NCI-H526 treated with DMSO at 0.1 percent for 48 hours (cell line): Measurements from ENCODE around the gene NAP1L4.

Experiments used
- DNase-seq: peaks from one replicate; lab custom pipeline; 2025; lab: John Stamatoyannopoulos, UW

Gene NAP1L4

DNA sequence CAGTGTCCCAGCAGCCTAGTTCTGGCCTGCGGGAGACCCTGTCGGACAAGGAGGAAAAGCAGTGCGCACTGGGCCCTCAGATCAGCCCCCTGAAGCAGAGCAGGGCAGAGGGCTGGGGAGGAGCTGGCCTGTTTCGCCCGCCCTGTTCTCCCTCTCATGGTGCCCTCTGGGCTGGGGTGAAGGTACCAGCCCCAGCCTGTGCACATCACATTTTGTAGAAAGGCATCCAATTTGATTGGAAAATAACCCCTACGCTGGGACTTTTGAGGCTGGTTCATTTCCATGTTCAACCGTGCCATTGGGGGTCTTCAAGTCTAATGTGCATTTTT, 832 bp upstream of the NAP1L4 start:
- DNase-seq: no peak

DNA sequence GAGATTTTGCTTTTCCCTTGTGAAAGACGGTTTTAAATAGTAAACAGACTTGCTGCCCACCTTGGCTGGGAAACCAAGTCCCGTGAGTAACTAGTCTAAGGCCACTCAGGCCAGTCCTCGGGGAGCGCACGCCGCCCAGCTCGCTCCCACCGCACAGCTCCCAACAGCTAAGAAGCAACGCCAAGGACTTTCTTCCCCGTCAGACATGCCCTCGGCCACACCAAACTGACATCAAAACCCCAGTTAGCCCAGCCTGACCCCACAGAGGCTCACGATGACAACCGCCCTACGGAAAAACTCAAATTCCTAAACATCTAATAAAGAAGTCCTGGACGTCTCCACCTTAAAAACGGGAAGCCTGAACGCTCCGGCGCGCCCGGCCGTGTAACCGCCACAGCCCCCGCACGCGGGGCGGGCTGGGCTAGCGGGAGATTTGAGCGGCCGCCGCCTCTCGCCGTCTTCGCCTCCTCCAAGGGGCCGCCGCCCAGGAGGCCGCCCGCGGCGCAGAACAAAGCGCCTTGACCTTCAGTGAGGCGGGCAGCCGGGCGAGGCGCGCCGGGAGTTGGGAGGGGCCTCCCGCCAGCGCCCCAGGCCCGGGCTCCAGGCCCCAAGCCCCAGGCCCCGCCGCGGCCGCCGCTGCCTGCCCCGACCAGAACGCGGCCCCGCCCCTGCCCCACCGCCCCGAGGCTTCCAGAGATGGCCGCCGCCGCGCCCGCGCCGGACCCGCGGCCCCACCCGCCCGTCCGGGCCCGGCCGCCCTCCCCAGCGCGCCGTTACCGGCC, 486 bp downstream of the NAP1L4 start:
- no peak for DNase-seq

DNA sequence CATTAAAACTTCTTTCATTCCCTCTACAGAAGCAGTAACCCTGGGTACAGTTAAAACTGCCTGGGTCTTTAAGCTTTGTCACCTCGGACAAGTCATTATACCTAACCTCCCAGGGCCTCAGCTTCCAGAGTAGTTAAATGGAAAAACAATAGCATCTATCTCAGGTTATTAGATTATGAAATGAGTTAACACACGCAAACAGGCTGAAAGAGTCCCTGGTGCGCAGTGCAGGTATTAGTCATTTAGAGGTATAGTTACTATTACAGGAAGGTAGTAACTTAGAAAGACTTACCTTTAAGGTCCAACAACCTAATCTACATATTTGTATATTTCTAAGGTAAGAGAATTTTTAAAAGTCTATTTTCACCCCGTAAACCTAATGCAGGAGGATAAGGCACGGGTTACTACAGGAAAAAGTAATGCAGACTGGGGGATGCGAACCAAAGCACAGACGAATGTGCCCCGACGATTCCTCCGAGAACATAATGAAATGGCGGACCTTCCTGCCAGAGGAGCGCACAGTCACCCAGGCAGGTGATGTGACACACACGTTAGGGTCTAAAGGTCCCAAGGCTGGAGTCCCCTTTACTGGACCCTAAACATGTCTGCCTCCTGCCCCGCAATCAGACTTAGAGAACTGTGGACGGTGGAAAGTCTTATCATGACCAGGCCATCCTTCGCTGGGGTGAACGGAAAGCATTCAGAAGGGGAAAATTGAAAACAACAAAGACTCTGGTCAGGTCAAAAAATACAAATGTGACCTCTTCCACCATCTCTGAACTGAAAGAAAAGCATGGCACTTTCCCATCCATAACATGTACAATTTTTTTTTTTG, 1.3 kb downstream of the NAP1L4 start:
- peak; percentile 41 for DNase-seq

DNA sequence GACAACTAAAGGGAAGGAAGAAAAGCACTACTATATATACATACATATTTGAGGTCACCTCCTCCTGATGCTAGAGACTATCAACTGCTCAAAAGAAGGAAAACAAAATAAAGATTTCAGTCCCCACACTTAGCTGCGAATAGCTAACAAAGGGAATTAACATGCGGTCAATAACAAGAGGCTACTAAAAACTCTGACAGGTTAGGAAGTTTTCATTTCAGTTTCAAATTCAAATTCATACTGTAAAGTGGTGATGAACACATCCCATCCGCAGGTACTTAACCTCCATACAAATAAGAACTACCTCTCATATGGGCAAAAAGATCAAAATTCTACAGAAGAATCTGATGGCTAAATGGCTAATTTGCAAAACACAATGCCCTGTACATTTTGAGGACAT, 2.6 kb downstream of the NAP1L4 start:
- DNase-seq: no peak

DNA sequence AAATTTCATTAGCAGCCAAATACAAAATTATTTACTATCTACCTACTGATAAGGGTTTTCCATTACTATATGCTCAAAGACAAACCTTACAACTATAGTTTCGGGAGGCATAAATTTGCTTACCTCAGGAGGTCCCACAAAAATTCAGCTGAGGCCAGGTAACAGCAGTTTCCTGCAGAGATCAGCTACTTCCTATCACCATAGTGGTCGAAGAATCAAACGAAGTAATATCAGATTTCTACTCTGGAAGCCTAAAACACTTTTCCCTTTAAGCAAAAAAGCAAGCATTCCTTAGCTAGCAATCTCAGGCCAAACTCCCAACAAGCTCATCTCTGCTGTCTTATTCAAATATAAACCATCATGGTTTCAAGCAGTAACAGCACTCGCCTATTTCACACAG, 3.1 kb downstream of the NAP1L4 start:
- peak; percentile 26 for DNase-seq

DNA sequence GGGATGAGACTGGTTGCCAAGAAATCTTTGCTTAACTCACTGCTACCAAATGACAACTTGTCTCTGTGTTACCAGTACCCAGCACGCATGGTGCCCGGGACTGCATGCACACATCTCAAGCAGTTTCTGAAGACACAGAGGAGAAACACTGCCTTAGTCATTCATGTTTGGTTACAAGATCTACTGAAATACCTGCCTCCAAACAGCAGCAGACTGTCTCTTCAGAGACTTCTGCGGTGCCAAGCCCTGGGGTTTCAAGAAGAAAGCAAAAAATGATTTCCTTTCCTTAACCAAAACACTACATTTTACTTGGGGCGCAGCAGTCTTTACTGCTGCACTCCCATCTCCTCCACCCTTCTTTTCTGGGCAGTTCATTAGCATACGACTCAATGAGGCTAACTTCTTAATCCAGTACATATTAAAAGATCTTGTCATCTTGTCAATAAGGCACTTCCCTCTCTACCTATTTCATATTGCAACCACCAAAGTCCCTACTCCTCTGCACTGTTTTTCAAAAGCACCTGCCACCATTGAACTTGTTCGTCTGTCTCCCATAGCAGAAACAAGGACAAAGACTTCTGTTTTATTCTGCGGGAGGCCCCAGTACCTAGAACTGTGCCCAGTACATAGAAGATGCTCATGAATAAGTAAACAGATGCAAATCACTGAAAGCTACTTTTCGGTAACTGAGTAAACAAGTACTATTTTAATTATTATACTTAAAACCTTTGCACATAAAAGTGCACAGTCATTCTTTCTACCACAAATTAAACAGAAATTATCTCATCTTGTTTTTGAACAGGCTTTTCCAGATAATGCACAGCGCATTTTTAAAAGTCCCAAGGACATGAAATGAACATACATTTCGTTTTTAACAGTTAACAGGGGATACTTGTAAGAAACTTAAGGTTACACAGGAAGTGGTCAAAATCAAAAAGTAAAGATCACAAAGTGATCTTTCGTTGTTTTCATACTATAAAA, 4.0 kb downstream of the NAP1L4 start:
- peak; percentile 93 for DNase-seq

DNA sequence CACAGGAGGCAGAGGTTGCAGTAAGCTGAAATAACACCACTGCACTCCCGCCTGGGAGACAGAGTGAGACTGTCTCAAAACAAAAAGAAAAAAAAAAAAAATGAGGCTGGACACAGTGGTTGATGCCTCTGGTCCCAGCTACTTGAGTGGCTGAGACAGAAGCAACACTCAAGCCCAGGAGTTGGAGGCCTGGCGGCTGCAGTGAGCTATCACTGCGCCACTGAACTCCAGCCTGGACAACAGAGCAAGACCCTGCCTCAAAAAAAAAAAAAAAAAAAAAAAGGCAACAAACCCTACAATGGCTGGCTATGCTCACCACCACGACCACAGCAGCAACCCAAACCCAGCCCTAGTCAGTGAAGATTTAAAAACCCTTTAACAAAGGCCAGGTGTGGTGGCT, 8.2 kb downstream of the NAP1L4 start:
- no peak for DNase-seq

DNA sequence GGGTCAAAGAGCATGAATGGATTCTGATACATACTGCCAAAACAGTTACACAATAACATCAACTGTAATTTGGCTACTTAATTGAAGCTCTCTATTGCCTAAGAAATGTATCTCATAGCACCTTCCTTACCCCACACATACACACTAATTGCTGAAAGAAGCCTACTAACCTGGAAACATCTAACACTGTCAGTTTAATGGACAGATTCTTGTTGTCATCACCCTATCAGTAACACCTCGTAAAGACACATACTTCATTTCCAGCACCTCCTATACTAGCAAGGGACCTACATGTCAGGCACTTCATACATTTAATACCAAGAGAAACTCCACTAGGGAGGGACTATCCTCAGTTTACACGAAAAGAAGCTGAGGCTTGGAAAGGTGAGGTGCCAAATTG, 9.9 kb downstream of the NAP1L4 start:
- DNase-seq: no peak

DNA sequence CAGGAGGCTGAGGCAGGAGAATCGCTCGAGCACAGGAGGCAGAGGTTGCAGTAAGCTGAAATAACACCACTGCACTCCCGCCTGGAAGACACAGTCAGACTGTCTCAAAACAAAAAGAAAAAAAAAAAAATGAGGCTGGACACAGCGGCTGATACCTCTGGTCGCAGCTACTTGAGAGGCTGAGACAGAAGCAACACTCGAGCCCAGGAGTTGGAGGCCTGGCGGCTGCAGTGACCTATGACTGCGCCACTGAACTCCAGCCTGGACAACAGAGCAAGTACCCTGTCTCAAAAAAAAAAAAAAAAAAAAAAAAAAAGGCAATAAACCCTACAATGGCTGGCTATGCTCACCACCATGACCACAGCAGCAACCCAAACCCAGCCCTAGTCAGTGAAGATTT, 11.0 kb downstream of the NAP1L4 start:
- DNase-seq: no peak

DNA sequence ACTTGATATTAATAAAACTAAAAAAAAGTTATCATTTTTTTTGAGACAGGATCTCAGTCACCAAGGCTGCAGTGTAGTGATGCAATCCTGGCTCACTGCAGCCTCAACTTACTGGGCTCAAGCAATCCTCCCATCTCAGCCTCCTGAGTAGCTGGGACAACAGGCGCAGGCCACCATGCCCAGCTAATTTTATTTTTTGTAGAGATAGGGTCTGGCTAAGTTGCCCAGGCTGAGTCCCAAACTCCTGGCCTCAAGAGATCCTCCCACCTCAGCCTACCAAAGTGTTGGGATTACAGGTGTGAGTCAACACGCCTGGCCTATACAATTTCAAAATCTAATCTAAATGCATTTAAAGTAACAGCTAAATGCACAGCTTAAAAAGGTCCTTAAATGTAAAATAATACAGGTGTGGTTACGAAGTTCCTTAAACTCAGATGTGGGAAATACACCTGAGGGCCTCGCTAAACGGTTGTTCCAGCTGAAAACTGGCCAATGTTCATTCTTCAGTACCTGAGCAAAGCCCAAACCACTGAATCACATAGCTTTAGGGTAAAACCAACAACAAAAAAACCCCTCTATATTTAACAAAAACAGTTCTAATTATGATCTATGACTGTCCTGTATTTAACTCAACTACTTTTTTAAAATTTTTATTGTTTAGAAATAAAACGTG, 11.8 kb downstream of the NAP1L4 start:
- no peak for DNase-seq

DNA sequence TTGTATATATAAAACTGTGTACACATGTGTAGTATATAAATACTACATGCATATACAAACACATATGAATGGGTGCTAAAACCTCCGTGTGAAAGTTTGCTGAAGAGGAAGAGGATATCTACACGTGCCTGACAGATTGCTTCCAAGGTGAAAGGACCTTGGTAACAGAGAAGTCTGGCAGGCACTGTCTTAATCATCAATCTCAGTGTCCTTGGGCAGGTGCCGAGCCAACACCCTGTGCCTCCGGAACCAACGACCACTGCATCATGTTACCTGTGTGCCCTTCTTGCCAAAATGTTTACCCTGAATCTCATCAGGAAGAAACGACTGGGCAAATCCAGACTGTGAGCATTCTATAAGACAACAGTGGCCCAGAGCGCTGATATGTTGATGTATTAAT, 15.0 kb downstream of the NAP1L4 start:
- DNase-seq: no peak

DNA sequence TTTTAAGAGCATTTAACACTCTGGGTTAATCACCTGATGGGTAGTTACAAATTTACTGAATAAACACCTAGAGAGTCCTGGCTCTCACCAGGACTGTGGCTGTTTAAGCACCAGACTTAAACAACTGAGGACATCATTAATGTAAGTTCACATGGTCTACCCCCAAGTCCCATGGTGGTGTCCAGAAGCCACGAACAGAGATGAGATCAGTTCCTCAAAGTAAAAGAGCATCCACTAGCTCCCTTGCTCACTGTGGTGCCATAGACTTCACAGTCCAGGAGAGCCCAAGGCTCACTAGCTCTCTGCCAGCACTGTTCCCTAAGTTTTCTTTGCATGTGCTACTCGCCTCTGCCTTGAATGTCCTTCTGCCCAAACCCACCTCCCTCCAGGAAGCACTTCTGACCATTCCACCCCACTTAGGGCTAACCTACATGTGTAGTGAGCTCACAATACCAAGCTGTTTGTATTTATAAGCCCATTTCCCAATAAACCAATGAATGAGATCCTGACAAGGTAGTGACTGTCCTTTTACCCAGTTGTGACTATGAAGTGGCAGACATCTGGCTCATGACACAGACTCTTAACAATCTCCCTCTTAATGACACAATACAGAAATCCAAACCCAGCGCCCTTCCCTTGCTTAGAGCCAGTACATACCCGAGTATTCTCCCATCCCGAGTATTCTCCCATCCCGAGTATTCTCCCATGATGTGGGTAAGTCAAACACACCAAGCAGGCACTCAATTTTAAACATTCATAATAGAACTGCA, 15.7 kb downstream of the NAP1L4 start:
- DNase-seq: no peak

DNA sequence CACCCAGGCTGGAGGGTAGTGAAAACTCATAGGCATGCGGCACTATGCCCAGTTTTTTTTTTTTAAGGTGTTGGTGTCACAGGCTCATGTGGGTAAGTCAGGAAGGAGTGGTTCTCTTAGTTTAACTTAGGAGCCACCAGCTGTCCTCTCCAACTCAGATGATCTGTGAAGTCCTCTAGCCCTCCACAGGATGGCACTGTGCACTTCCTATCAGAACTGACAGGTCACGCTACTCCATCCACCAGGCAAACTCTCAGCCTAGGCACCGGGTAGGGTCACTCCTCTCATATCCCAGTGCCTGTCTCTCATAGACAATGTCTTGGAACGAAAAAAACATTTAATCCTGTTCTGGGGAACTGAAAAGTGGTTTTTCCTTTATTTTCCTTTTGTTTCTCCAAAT, 16.5 kb downstream of the NAP1L4 start:
- DNase-seq: no peak

DNA sequence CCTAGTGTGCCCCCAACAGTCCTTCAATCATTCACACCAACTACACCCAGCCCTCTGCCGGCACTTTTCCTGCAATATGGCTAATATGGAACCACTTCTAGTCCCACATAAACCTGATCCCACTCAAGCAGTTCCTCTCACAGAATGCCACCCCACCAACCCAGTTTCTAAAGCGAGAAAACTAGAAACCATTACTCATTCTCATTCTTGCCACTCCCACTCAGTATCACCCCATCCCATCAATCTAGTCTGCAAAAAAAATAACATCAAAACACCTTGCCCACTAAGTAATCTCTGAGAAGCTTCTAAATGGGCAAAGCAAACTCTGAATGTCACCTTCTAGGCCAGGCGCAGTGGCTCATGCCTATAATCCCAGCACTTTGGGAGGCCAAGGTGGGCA, 17.9 kb downstream of the NAP1L4 start:
- DNase-seq: no peak

DNA sequence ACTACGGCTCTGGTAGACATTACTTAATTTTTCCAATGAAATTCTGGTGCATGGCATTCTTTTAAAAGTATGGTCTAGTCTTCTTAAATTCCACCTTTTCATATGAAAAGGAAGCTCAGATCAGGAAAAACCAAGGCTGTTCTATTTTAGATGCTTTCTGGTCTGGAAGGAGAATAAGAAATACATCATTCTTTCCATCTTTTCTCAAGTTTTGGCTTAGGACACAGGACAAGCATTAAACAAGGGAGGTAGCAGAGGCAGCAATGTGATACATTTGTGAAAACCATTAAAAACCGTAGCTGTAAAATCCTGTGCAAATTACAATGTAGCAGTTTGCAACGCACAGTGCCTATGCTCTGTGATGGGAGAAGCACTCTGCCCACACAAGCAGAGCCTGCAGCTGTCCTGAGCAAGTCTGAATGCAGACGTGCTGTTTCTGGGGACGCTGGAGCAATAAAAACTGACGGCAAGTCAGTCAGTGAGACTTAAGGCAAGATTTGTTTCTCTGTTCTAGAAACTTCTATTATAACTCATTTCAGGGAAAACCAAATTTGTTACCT, 23.7 kb downstream of the NAP1L4 start:
- no peak for DNase-seq

DNA sequence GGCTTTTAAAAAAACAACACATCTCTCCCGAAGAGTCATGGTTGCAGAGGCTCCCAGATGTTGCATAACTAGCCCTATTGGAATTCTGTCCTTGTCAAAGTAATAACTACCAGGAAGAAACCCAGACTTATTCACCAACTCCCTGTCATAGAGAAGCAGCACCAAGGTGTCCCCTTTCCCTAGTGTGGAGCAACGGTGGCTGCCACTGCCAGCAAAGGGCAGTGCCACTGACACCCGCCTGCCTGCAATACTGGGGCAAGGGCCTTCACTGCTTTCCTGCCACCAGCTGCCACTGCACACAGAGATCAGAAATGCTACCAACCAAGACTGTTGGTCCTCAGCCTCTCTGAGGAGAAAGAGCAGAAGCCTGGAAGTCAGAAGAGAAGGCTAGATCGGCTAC, 27.3 kb downstream of the NAP1L4 start:
- DNase-seq: no peak

DNA sequence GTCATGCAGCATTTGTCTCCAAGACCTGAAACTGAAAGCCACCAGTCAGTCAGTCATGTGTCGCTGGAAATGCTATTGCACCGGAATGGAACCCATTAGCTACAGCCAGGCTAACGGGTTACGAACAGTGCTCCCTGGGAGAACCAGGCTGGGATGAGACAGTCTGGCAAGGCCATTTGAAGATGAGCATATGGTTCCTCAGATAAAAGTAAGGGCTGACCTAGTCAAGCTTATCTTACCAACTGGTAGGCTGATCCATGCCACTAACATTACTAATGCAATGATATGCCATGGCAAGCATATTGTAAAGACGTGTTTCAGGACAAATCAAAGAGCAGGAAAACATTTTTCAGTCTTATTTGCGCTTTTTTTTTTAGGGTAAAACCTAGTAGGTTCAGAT, 28.4 kb downstream of the NAP1L4 start:
- DNase-seq: no peak

DNA sequence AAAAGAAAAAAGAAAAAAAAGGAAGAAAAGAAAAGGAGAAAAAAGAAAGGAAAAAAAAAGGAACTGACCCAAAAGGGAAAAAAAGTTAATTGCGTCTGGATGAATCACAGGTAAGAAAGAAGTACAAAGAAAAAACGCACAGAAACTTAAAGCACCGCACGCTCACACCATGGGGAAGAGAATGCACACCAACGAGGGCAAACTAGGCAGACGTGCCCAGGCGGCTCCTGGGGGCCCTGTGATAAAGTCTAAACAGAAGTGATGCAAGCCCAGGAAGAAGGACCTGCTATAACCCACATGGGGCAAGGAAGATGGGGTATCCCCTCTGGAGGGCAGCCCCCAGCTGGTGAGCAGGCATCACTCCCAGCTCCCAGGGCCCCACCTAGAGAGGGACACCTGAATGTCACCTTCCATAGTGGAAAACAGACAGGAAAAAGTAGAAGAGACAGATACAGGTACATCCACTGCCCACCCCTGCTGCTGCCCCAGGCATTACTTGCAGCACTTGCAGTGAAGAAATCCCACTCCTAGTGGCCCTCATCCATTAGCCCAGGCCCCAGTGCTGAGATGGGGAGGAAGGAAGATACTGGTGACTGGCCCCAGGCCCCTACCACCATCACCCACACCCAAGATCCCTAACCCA, 28.9 kb downstream of the NAP1L4 start:
- no peak for DNase-seq

DNA sequence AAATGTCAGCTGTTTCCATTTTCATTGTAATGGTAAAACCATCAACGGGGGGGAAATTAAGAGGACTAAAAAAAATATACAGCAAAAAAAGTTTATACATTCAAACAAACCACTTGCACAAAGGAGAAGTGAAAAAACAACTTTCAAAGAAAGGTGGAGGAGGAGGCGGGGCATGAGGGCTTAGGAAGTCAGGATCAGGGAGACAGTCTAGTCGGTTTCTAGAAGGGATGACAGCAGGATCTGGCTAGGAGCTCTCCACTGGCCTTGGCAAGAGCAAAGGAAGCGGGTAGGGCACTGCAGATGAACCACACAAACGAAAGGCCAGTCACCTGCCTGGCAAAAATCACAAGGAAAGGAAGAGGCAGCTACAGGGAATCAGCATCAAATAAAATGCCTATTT, 31.0 kb downstream of the NAP1L4 start:
- DNase-seq: no peak

DNA sequence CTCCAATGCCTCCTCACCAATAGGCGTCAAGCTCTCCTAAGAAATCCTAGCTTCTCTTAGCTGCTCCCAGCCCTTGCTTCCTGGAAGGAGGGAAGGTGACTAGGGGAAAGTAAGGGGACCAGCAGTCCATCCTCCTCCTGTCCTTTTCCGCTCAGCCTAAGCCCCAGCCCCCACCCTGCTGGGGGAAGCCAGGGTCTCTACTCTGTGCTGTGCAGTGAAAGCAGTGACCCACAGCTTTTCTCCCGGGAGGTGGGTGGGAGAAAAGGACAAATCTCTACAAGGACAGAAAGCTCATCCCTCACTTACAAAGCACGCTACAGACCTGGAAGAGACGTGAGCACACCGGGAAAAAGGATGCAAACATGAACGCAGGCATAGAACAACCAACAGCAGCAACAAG, 32.0 kb downstream of the NAP1L4 start:
- DNase-seq: no peak
